ENCODE results near the gene DNAJC10.
"Not testable (repeated sequence)": the region's sequence is repeated elsewhere in the genome, so short reads cannot be mapped to it uniquely, and the experiment has no call there.

DNA sequence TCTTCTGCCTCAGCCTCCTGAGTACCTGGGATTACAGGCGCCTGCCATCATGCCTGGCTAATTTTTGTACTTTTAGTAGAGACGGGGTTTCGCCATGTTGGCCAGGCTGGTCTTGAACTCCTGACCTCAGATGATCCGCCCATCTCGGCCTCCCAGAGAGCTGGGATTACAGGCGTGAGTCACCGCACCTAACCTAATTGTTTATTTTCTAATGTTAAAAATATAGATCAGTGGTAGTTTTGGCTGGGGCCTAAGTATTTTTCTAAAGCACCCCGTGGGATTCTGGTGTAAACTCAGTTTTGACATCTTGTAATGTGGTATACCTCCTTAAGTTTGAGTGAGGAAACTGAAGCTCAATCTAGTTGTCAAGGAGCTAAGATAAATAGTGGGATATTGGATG lies 20.8 kb downstream of the DNAJC10 start:
- TF ChIP-seq, protein P1, sequence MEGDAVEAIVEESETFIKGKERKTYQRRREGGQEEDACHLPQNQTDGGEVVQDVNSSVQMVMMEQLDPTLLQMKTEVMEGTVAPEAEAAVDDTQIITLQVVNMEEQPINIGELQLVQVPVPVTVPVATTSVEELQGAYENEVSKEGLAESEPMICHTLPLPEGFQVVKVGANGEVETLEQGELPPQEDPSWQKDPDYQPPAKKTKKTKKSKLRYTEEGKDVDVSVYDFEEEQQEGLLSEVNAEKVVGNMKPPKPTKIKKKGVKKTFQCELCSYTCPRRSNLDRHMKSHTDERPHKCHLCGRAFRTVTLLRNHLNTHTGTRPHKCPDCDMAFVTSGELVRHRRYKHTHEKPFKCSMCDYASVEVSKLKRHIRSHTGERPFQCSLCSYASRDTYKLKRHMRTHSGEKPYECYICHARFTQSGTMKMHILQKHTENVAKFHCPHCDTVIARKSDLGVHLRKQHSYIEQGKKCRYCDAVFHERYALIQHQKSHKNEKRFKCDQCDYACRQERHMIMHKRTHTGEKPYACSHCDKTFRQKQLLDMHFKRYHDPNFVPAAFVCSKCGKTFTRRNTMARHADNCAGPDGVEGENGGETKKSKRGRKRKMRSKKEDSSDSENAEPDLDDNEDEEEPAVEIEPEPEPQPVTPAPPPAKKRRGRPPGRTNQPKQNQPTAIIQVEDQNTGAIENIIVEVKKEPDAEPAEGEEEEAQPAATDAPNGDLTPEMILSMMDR (conservative IDR thresholded peaks at IDR 0.05; ENCODE audit: low read length) = not testable (repeated sequence)
- not testable (repeated sequence) for TF ChIP-seq EZH2phosphoT487 (IDR thresholded peaks at IDR 0.05; ENCODE audit: borderline replicate concordance)
